ENCODE measurements around the gene GMDS. TPM values are rescaled to one million over a fixed set of nuclear protein-coding genes. Genes with fewer than 3 reads are reported as not detected.

Gene GMDS
- total and polyA plus RNA-seq, 2 donors (not counting 1 experiment from before 2014, with no cell fraction given) = 12.7 to 34.5 TPM

GRCh38 chr6:2147766-2148448, 97.5 kb downstream of the GMDS start:
- H3K27ac ChIP-seq (ENCODE audit: insufficient read depth, low read length) = no peak overlapping the region
- H3K9me3 ChIP-seq (ENCODE audit: control insufficient read depth, insufficient read depth, low read depth, low read length) = no peaks in the 10 kb centered on the region
- no peaks in the 10 kb centered on the region for H3K4me1 ChIP-seq (ENCODE audit: control insufficient read depth, extremely low read depth, insufficient read depth, low read length)
- H3K79me2 ChIP-seq (ENCODE audit: control insufficient read depth, insufficient read depth, low read length) = no peaks in the 10 kb centered on the region
- H3K27me3 ChIP-seq (ENCODE audit: control insufficient read depth, insufficient read depth, low read length) = no peaks in the 10 kb centered on the region
- H4K20me1 ChIP-seq (ENCODE audit: control insufficient read depth, extremely low read depth, insufficient read depth, low read length) = no peaks in the 10 kb centered on the region
- H3K9ac ChIP-seq (ENCODE audit: insufficient read depth, low read length) = no peak overlapping the region
- H3K36me3 ChIP-seq (ENCODE audit: control insufficient read depth, insufficient read depth, low read length) = no peaks in the 10 kb centered on the region
- peak overlapping the region; percentile 28 for H3K4me2 ChIP-seq (ENCODE audit: extremely low read depth, insufficient read depth, low read length)
- TF ChIP-seq EZH2 (IDR thresholded peaks at IDR 0.05; ENCODE audit: low read length, missing control alignments) = no peak
- TF ChIP-seq, protein P1, sequence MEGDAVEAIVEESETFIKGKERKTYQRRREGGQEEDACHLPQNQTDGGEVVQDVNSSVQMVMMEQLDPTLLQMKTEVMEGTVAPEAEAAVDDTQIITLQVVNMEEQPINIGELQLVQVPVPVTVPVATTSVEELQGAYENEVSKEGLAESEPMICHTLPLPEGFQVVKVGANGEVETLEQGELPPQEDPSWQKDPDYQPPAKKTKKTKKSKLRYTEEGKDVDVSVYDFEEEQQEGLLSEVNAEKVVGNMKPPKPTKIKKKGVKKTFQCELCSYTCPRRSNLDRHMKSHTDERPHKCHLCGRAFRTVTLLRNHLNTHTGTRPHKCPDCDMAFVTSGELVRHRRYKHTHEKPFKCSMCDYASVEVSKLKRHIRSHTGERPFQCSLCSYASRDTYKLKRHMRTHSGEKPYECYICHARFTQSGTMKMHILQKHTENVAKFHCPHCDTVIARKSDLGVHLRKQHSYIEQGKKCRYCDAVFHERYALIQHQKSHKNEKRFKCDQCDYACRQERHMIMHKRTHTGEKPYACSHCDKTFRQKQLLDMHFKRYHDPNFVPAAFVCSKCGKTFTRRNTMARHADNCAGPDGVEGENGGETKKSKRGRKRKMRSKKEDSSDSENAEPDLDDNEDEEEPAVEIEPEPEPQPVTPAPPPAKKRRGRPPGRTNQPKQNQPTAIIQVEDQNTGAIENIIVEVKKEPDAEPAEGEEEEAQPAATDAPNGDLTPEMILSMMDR (conservative IDR thresholded peaks at IDR 0.05 in 1 of 2, IDR thresholded peaks at IDR 0.05 in 1 of 2; ENCODE audit: low read depth in 1 of 2, low read length in 2 of 2) = no peak
- peak; percentile 48 to 79 for DNase-seq (ENCODE audit: low read depth in 2 of 2)
- H2AFZ ChIP-seq (ENCODE audit: low read length) = no peak overlapping the region
- peak overlapping the region in 1 of 4 experiments; percentile 5 for H3K4me3 ChIP-seq (replicated peaks in 1 of 4; ENCODE audit: control extremely low read depth in 1 of 4, insufficient read depth in 1 of 4, low read depth in 3 of 4, low read length in 4 of 4)

DNA sequence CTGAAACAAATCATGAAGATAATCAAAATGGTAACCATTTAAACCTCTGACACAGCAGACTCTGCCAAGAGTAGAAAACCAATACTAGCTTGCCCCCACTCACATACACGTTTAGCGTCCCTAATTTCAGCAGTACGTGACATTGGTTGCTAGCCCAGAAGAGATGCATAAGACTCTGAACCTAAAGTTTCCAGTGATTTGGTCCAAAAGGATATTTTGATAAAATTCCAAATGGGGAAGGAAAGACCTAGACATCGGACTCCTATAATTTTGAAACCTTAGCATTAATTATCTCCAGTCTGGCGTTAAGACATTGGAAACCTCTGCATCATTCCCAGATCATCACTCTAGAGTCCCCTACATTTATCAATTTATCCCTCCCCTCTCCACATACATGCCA, 98.1 kb downstream of the GMDS start:
- Histone ChIP-seq H3K79me2 (ENCODE audit: control insufficient read depth, insufficient read depth, low read length) (no peaks in the 10 kb centered on the region), H2AFZ (ENCODE audit: low read length) (no peak overlapping the region), H3K36me3 (ENCODE audit: control insufficient read depth, insufficient read depth, low read length) (no peaks in the 10 kb centered on the region), H3K4me1 (ENCODE audit: control insufficient read depth, extremely low read depth, insufficient read depth, low read length) (no peaks in the 10 kb centered on the region), H3K4me2 (ENCODE audit: extremely low read depth, insufficient read depth, low read length) (no peak overlapping the region), H3K27ac (ENCODE audit: insufficient read depth, low read length) (no peak overlapping the region), H3K4me3 (replicated peaks in 1 of 4; ENCODE audit: control extremely low read depth in 1 of 4, insufficient read depth in 1 of 4, low read depth in 3 of 4, low read length in 4 of 4) (no peak overlapping the region), H3K27me3 (ENCODE audit: control insufficient read depth, insufficient read depth, low read length) (no peaks in the 10 kb centered on the region), H3K9ac (ENCODE audit: insufficient read depth, low read length) (no peak overlapping the region), H4K20me1 (ENCODE audit: control insufficient read depth, extremely low read depth, insufficient read depth, low read length) (no peaks in the 10 kb centered on the region), H3K9me3 (ENCODE audit: control insufficient read depth, insufficient read depth, low read depth, low read length) (no peaks in the 10 kb centered on the region)
- DNase-seq (ENCODE audit: low read depth in 2 of 2) = no peak
- TF ChIP-seq EZH2 (IDR thresholded peaks at IDR 0.05; ENCODE audit: low read length, missing control alignments) = no peak
- TF ChIP-seq, protein P1 (conservative IDR thresholded peaks at IDR 0.05 in 1 of 2, IDR thresholded peaks at IDR 0.05 in 1 of 2; ENCODE audit: low read depth in 1 of 2, low read length in 2 of 2) = no peak

DNA sequence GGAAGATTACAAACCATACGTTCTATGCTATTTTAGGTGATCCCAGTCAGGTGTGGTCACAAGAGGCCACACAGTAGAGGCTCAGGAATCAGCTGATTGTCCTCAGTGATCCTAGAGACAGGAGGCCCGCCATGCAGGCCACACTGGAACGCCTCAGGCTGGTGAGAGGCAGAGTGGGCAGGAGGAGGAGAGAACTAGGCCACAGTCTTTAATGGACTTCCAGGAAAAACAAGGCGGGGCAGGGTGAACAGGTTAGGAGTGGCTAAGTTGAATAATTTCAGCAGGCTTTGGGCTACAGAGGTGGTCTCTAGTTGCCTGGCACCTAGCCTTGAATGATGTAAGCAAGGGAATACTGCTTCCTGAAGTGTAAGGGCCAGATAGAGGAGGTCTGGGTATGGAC, 101.2 kb downstream of the GMDS start:
- Histone ChIP-seq H3K4me3 (replicated peaks in 1 of 4; ENCODE audit: control extremely low read depth in 1 of 4, insufficient read depth in 1 of 4, low read depth in 3 of 4, low read length in 4 of 4) (no peak overlapping the region), H2AFZ (ENCODE audit: low read length) (no peak overlapping the region), H3K4me2 (ENCODE audit: extremely low read depth, insufficient read depth, low read length) (no peak overlapping the region), H4K20me1 (ENCODE audit: control insufficient read depth, extremely low read depth, insufficient read depth, low read length) (no peaks in the 10 kb centered on the region), H3K9ac (ENCODE audit: insufficient read depth, low read length) (no peak overlapping the region), H3K79me2 (ENCODE audit: control insufficient read depth, insufficient read depth, low read length) (no peaks in the 10 kb centered on the region), H3K4me1 (ENCODE audit: control insufficient read depth, extremely low read depth, insufficient read depth, low read length) (no peaks in the 10 kb centered on the region), H3K27ac (ENCODE audit: insufficient read depth, low read length) (no peak overlapping the region), H3K36me3 (ENCODE audit: control insufficient read depth, insufficient read depth, low read length) (no peaks in the 10 kb centered on the region), H3K9me3 (ENCODE audit: control insufficient read depth, insufficient read depth, low read depth, low read length) (no peaks in the 10 kb centered on the region), H3K27me3 (ENCODE audit: control insufficient read depth, insufficient read depth, low read length) (no peaks in the 10 kb centered on the region)
- no peak for DNase-seq (ENCODE audit: low read depth in 2 of 2)
- TF ChIP-seq EZH2 (IDR thresholded peaks at IDR 0.05; ENCODE audit: low read length, missing control alignments) = no peak
- TF ChIP-seq, protein P1 (conservative IDR thresholded peaks at IDR 0.05 in 1 of 2, IDR thresholded peaks at IDR 0.05 in 1 of 2; ENCODE audit: low read depth in 1 of 2, low read length in 2 of 2) = no peak

Measured in fibroblast of lung (primary cell).